HG03342 (cell line): ENCODE measurements around the gene ANXA4.
"Not testable (repeated sequence)": the region's sequence is repeated elsewhere in the genome, so short reads cannot be mapped to it uniquely, and the experiment has no call there.

Experiments
- ATAC-seq: cut with Tn5 transposase; IDR thresholded peaks from one replicate; pipeline ENCODE4 v1.9.1; 2021; ENCODE audit warnings: mild to moderate bottlenecking, moderate library complexity; ENCODE audit not compliant: unreplicated experiment

The ANXA4 gene

GRCh38 chr2:69802781-69803367 is 60.9 kb downstream of the ANXA4 start:
- not testable (repeated sequence) for ATAC-seq

DNA sequence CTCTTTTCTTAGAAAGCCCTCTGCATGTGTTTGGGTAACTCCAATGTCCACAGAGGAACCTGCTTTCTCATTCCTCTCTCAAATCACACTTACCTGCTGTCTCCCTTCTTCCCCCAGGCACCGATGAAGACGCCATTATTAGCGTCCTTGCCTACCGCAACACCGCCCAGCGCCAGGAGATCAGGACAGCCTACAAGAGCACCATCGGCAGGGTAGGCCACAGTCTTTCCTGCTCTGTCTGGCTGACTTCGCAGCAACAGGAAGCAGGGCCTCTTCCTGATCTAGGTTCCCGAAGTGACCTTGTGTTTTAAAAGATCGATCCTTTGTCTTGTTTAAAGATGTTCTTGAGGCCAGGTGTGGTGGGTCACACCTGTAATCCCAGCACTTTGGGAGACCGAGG is 62.5 kb downstream of the ANXA4 start:
- no peak for ATAC-seq

- ATAC-seq, result no peak
These were observed 64.0 kb downstream of the ANXA4 start for GRCh38 chr2:69805887-69806286.

DNA sequence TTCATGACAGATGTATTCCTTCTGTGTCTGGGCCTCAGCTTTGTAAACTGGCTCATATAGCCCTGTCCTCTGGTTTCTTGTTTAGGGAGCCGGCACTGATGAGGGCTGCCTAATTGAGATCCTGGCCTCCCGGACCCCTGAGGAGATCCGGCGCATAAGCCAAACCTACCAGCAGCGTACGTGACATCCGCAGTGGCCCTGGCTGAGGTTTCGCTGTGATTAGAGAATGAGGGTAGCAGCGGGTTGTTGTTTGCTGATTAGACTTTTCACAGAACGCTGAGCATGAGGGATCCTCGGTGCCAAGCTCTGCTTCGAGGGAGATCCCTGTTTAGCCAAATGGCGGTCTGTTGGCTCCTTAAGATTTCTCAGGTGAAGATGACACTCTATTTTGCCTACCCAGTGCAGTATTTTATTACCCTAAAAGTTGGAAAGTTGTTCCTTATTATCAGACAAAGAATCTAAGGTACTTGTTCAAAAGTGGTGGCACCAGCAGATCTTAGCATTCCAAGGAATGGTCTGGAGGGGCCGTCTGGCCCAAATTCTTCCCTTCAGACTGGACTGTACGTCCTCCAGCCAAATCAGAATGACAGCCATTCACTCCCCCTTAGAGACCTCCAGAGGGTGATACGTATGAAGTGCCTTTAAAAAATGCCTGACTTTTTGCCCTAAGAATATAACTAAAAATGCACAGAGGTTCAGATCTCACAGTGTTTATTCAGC is 66.0 kb downstream of the ANXA4 start:
- no peak for ATAC-seq

DNA sequence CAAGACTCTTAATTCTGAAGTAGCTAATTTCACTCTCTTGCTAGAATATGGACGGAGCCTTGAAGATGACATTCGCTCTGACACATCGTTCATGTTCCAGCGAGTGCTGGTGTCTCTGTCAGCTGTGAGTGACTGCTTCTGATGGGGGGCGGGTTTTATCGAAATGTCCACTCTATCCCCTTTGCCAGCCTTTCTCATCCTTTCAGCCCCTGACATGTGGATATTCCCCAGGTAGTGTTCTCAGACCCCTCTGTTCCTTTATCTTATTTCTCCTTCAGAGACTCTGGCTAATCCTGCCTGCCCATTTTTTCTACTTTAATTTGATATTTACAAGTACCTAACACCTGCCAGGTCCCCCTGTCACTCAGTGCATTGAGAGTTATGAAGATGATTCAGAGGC is 68.6 kb downstream of the ANXA4 start:
- ATAC-seq, result no peak

GRCh38 chr2:69811018-69811417 is 69.1 kb downstream of the ANXA4 start:
- no peak for ATAC-seq

DNA sequence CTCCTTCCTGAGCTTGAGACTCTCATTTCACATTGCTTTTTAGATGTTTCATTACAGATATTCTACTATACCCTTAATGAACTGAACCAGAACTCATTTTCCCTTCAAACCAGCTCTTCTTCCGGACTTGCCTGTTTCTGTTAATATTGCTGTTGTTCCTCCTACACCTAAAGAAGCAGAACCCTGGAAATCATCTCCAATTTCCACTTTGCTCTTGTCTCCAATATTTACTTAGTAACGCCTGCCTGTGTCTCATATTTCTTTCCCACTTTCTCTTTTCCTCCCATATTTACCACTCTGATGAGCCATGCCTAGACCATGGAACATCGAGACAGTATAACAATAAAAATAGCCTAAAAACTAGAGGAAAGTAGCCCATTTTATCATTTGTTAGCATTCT is 69.7 kb downstream of the ANXA4 start:
- no peak for ATAC-seq

GRCh38 chr2:69815717-69816116 is 73.8 kb downstream of the ANXA4 start:
- ATAC-seq, result no peak

DNA sequence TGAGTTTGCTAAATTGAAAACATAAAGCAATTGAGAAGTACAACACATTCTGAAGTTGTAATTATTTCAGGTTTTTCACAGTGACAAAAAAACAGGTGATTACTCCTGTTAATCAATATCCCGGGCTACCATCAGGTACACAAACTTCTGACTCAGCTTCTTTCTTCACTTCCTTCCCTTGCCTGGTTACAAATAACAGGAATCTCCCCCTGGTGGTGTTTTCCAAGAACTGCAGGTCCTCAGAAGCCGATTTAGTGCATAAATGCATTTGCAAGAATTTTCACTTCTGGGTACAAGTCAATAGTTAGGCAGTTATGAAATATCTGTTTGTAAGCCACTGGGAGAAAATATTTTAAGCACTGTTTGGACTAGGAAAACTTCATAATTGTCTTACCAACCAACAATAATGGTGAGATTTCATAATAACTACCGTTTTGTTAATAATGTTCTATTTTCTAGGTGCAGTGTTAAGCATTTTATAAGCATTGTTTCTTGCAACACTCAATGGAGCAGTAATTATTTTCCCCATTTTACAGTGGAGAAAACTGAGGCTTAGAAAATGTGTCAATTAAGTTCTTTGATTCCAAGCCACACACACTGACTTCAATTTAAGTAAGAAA is 75.1 kb downstream of the ANXA4 start:
- ATAC-seq, result no peak

DNA sequence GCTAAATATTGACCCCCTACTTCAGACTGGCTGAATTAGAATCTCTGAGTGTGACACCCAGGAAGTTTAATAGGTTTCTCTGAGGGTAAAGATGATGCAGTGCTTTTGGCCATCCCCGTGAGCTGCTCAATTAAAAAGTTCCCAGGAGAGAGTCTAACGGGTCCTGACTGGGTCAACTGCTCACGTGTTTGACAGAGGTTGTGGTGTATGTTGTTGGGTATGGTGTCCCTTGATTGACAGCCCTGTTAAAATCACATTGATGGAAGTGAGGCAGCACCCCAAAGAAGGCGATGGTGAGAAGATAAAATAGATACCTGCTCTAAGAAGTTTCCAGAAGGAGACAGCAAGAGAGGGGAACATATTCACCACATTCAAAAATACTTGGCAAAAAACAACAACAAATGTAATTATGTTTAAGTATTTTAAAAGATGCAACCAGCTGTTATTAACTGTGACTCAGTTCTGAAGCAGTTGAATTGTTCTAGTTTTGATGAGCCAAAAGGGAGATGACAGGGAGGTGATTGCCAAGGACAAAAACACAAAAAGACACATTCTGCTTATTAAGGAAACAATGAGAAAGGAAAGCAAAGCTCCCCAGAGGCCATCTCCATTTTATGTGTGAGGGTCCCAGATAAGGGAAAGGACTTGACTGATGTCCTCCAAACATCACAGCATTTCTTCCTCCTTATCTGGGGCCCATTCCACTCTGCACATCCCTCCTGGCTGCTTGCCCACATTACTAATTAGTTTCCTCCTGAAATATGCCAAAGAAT is 76.0 kb downstream of the ANXA4 start:
- no peak for ATAC-seq

- ATAC-seq, result no peak
These were observed 86.0 kb downstream of the ANXA4 start for GRCh38 chr2:69827796-69828540.

GRCh38 chr2:69828938-69829255 is 87.0 kb downstream of the ANXA4 start:
- ATAC-seq, result no peak

DNA sequence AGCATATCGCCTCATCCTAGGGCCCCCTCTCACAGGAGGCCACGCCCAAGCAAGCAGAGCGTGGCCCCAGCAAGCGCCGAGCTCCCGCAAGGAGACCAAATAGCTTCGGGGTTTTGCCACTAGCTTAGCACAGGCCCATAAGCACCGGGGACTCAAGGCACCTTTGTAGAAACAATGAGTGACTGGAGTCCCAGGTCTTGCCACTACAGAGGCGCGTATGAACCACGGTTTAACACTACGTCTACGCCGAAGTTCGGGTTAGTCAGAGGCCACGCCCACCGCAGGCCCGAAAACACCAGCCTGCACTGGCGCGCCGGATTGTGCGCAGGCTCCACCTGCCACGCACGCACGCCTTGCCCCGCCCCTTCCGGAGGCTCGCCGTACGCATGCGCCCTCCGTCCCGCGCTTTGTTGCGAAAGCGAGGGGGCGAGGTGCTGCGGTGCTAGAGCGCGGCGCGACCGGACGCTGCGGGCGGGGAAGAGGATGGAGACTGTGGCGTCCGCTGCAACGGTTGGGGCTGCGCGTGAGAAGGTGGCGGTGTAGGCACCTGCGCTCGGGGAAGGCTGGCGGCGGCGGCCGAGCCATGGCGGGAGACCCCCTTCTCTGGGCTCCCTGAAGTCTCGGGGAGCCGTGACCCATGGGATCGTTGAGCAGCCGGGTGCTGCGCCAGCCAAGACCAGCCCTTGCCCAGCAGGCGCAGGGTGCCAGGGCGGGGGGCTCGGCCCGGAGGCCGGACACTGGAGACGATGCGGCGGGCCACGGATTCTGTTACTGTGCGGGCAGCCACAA is 87.5 kb downstream of the ANXA4 start, which contains the start of gene GMCL1:
Gene GMCL1 (plus strand): TSS at position 405 of the 789 bp plus-strand sequence. CDS start 233 bp downstream, at position 638.
- peak; percentile 88 for ATAC-seq

DNA sequence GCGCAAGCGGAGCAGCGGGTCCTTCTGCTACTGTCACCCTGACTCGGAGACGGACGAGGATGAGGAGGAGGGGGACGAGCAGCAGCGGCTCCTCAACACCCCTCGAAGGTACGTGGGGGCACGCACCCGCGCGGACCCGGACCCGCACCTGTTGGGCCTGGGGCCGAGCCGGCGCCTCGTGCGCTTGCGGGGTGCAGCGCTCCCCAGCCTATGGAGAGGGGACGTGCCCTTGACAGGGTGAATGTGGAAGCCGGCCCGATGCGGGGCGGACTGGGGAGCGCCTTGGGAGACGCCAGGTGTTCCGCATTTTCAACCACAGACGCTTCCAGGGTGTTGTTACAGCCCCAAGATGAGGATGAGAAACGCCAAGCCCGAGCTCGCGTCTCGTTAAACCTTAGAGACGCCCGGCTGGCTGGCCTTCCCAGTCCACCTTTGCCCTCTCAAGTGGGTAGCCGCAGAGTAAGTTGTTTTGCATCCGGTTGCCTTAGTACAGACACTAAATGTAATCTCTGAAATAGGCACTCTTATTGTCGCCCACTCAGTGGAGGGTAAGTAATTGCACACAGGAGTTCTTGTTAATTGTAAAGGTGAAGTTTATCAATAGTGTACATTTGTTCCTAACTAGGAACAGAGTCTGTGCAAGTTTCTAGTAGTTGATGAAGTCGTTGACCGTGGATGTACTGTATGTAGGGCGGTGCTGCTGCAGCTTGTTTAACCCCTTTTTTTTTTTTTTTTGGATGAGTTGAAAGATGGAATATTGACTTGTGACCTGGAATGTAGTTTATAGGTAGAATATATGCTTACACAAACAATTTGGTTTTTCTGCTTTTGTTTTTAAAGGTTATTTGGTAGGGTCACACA is 88.3 kb downstream of the ANXA4 start:
- peak; percentile 20 for ATAC-seq

DNA sequence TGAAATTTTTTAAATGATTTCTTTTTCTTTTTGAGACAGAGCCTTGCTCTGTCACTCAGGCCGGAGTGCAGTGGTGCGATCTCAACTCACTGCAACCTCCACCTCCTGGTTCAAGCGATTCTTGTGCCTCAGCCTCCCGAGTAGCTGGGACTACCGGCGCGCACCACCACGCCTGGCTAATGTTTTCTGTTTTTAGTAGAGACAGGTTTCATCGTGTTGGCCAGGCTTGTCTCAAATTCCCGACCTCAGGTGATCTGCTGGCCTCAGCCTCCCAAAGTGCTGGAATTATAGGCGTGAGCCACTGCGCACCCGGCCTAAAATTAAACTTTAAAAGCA is 88.9 kb downstream of the ANXA4 start:
- not testable (repeated sequence) for ATAC-seq

DNA sequence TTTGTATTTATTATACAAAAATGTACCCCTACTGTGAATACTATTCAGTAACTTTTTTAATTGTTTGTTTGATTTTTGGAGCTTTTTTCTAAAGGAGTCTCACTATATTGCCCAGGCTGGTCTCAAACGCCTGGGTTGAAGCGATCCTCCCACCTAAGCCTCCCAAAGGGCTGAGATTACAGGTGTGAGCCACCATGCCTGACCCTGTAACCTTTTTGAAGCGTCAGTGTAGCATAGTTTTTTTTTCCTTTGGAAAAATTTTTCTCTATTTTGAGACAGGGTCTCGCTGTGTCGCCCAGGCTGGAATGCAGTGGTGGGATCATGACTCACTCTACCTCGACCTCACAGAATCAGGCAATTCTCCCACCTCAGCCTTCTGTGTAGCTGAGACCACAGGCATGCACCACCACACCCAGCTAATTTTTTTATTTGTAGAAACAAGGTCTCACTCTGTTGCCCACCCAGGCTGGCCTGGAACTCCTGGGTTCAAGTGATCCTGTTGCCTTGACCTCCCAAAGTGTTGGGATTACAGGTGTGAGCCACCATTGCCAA is 89.5 kb downstream of the ANXA4 start:
- no peak for ATAC-seq

DNA sequence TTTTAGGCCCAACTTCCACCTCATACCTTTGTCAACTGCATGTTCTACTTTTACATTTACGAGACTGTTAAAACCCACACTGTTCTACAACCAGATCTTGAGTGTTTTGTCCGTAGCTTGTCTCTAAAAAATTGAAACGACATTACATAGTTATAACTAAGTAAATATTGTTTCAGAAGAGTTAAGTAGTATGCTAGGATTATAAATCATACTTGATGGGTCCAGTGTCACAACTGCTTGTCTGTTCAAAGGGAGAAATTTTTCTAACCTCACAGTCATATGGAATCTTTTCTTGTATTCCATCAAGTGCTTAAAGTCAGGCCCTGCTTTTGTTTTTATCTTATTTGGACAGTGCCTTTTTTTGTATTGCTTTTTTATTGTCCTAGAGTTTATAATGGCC is 91.8 kb downstream of the ANXA4 start:
- no peak for ATAC-seq

- no peak for ATAC-seq
These were observed 93.7 kb downstream of the ANXA4 start for GRCh38 chr2:69835666-69836065.

GRCh38 chr2:69836316-69836715 is 94.4 kb downstream of the ANXA4 start:
- no peak for ATAC-seq
